Thyroid gland (tissue), 4 donors: Measurements from ENCODE around the gene SHANK3. TPM values are rescaled to one million over a fixed set of nuclear protein-coding genes. Genes with fewer than 3 reads are reported as not detected.

Experiments used
- DNase-seq, 2 donors: peaks; one replicate each; pipeline ENCODE4 v3.0.0-alpha.2; 2019
- H3K27ac ChIP-seq, 3 donors: fragments of 200-600 bp; sonication (generic); 1 replicate in 2 of 3; 2 replicates in 1 of 3; pipeline ENCODE4 v1.5.1; 2016 to 2019; ENCODE audit warnings: mild to moderate bottlenecking in 1 of 3, moderate library complexity in 1 of 3
- H3K27me3 ChIP-seq: fragments of 200-600 bp; sonication (generic); one replicate; pipeline ENCODE4 v1.5.1; 2019
- H3K36me3 ChIP-seq, 2 donors: fragments of 200-600 bp; sonication (generic); one replicate each; pipeline ENCODE4 v1.5.1; 2016 to 2019
- H3K4me1 ChIP-seq, 2 donors: fragments of 200-600 bp; sonication (generic); one replicate each; pipeline ENCODE4 v1.5.1; 2017 to 2019
- H3K4me3 ChIP-seq, 3 donors: fragments of 200-600 bp; sonication (generic); replicated peaks in 1 of 3; 1 replicate in 2 of 3; 2 replicates in 1 of 3; pipeline ENCODE4 v1.5.1; 2016; ENCODE audit warnings: mild to moderate bottlenecking in 1 of 3
- H3K9me3 ChIP-seq: fragments of 200-600 bp; sonication (generic); one replicate; pipeline ENCODE4 v1.5.1; 2017
- POLR2A ChIP-seq, 2 donors: fragments of 450-650 bp; IDR thresholded peaks; one replicate each; pipeline ENCODE4 v1.6.1; 2017; ENCODE audit warnings: antibody characterized with exemption in 2 of 2, mild to moderate bottlenecking in 2 of 2, moderate library complexity in 1 of 2
- WGBS, 2 donors: methylation state at CpG; one replicate each; pipeline ENCODE4 v1.1.5; 2017; 5-methylcytosine and 5-hydroxymethylcytosine counted together
- intact Hi-C: fragments of 100-400 bp; cut with DNase I; formaldehyde crosslinking; loops from one replicate; pipeline ENCODE4 v1.15.1; 2023
- total RNA-seq, 4 donors: library from RNA; depleted of rRNA; stranded (reverse); fragments of >200 nt; gene quantifications; one replicate each; pipeline ENCODE4 v1.2.3, GENCODE V29; 2016
- TF ChIP-seq, protein P1 (sequence below), 6 experiments: fragments of 200-600 bp in 3 of 6; fragments of 450-650 bp in 3 of 6; sonication (generic) in 3 of 6; IDR thresholded peaks; one replicate each; pipeline ENCODE4 v1.5.1; 2016 to 2019; ENCODE audit warnings: antibody characterized with exemption in 6 of 6, mild to moderate bottlenecking in 2 of 6, inconsistent platforms in 1 of 6, moderate library complexity in 1 of 6

The SHANK3 gene
- total RNA-seq, 4 donors from 2014 or later, result 11.5 to 23.0 (median 17.7) TPM

DNA sequence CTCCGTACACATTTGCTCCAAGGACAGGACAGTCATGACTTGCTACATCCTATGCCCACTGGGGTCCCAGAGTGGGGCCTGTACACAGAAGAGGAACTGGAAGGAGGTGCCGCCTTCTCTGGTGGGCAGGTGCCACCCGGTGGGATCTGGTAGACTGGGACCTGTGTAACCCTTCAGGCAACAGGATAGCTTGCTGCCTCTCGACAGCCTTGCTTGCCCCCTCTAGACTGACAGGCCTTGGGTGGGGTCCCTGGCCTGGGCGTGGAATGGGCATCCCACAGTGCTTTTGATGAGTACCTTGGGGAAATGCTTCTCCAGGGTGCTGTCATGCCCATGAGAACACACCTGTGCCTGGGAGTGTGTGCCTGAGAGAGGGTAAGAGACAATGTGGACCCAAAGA is 15.8 kb downstream of the SHANK3 start:
- Histone ChIP-seq H3K36me3 (no peaks in the 10 kb centered on the region), H3K27ac (no peak overlapping the region), H3K27me3 (no peaks in the 10 kb centered on the region), H3K4me1 (no peaks in the 10 kb centered on the region), H3K9me3 (no peaks in the 10 kb centered on the region), H3K4me3 (no peak overlapping the region)
- TF ChIP-seq, protein P1, sequence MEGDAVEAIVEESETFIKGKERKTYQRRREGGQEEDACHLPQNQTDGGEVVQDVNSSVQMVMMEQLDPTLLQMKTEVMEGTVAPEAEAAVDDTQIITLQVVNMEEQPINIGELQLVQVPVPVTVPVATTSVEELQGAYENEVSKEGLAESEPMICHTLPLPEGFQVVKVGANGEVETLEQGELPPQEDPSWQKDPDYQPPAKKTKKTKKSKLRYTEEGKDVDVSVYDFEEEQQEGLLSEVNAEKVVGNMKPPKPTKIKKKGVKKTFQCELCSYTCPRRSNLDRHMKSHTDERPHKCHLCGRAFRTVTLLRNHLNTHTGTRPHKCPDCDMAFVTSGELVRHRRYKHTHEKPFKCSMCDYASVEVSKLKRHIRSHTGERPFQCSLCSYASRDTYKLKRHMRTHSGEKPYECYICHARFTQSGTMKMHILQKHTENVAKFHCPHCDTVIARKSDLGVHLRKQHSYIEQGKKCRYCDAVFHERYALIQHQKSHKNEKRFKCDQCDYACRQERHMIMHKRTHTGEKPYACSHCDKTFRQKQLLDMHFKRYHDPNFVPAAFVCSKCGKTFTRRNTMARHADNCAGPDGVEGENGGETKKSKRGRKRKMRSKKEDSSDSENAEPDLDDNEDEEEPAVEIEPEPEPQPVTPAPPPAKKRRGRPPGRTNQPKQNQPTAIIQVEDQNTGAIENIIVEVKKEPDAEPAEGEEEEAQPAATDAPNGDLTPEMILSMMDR (IDR thresholded peaks at IDR 0.05), result no peak
- TF ChIP-seq POLR2A (IDR thresholded peaks at IDR 0.05), result no peak
- intact Hi-C loops, result no loop called here
- WGBS, 2 donors, result 93 to 100% methylated on average over 4 to 5 of the region's 5 CpGs
- DNase-seq, result no peak

DNA sequence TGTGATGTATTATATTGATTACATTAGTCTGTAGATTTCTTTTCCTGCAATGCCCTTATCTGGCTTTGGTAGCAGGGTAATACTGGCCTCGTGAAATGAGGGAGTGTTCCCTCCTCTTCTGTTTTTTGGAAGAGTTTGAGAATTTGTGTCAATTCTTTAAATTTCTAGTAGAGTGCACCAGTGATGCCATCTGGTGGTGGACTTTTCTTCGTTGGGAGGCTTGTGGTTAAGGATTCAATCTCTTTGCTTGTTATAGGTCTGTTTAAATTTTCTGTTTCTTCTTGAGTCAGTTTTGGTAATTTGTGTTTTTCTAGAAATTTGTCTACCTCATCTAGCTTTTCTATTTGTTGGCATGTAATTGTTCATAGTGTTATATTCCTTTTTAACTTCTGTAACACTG is 18.9 kb downstream of the SHANK3 start:
- WGBS, 2 donors, result 20 to 24% methylated on average over 2 of the region's 2 CpGs

DNA sequence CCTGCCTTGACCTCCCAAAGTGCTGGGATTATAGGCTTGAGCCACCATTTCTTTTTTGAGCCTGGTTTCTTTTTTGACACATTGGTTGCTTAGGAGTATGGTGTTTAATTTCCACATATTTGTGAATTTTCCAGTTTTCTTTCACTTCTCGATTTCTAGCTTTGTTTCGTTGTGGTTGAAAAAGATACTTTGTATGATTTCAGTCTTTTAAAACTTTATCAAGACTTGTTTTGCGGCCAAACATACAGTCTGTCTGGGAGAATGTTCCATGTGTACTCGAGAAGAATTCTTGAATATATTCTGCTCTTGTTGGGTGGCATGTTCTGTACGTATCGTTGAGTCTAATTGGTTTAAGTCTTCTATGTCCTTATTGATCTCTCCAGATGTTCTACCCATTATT is 20.8 kb downstream of the SHANK3 start:
- Histone ChIP-seq H3K9me3 (no peaks in the 10 kb centered on the region), H3K4me1 (peaks cover 14 to 15% of the 10 kb centered on the region in 2 donors), H3K36me3 (no peaks in the 10 kb centered on the region), H3K27me3 (no peaks in the 10 kb centered on the region), H3K27ac (no peak overlapping the region), H3K4me3 (no peak overlapping the region)
- no peak for DNase-seq
- intact Hi-C loops, result no loop called here
- WGBS, 2 donors, result 84 to 90% methylated on average over 6 of the region's 6 CpGs
- no peak for TF ChIP-seq POLR2A (IDR thresholded peaks at IDR 0.05)
- TF ChIP-seq, protein P1 (IDR thresholded peaks at IDR 0.05), result no peak

More for the DNA sequence above, 18.9 kb downstream of the SHANK3 start:
- Histone ChIP-seq H3K4me1 (peaks cover 0 to under 1% of the 10 kb centered on the region in 2 donors), H3K27ac (no peak overlapping the region), H3K4me3 (no peak overlapping the region), H3K9me3 (no peaks in the 10 kb centered on the region), H3K27me3 (no peaks in the 10 kb centered on the region), H3K36me3 (no peaks in the 10 kb centered on the region)
- intact Hi-C loops, result no loop called here
- peak in 1 of 2 donors; percentile 8 for DNase-seq
- TF ChIP-seq, protein P1 (IDR thresholded peaks at IDR 0.05), result peak in 4 of 6 experiments; percentile 24 to 28 (median 28)
- no peak for TF ChIP-seq POLR2A (IDR thresholded peaks at IDR 0.05)

DNA sequence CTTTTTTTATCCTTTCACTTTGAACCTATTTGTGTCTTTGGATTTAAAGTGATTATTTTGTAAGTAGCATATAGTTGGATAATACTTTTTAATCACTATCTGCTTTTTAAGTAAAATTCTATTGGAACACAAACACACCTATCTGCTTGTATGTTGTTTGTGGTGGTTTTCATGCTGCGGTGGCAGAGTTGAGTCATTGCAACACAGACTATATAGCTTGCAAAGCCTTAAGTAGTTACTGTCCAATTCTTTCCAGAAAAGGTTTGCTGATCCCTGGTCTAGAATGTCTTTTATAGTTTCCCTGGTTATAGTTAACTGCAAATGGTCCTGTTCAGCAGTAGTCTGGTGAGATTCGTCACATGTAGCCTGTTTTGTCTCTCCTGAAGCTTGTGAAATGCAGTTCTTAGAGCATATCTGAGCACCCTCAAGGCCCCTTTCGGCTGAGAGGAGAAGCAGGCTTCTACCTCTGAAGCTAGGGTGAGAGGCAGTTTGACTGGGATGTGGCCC is 21.5 kb downstream of the SHANK3 start:
- Histone ChIP-seq H3K27ac (no peak overlapping the region), H3K27me3 (no peaks in the 10 kb centered on the region), H3K36me3 (no peaks in the 10 kb centered on the region), H3K4me3 (no peak overlapping the region), H3K9me3 (no peaks in the 10 kb centered on the region), H3K4me1 (peaks cover 14 to 15% of the 10 kb centered on the region in 2 donors)
- TF ChIP-seq POLR2A (IDR thresholded peaks at IDR 0.05), result no peak
- TF ChIP-seq, protein P1 (IDR thresholded peaks at IDR 0.05), result no peak
- no peak for DNase-seq
- 59 to 79% methylated on average over 3 of the region's 3 CpGs for WGBS, 2 donors
- intact Hi-C loops, result no loop called here

DNA sequence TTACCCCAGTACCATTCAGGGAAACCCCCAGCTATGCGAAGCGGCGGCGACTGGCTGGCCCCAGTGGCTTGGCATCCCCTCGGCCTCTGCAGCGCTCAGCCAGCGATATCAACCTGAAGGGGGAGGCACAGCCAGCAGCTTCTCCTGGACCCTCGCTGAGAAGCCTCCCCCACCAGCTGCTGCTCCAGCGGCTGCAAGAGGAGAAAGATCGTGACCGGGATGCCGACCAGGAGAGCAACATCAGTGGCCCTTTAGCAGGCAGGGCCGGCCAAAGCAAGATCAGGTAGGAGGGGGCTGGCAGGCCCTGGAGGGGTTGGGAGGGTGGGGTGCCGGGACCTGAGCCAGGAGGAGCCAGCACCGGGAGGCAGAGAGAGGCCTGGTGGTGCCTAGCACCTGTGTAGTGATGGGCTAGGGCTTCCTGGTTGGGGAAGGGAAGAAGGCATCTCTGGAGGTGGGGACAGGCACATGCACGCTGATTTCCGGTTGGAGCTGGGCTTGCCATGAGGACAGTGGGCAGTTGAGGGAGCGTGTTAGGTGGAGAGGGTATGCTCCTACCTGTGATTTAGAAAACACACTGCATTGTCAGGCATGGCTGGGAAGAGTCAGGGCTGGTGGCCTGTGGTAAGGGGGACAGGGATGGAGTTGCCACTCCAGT is 22.3 kb downstream of the SHANK3 start:
- H3K4me1 ChIP-seq, result peaks cover 15 to 18% of the 10 kb centered on the region in 2 donors
- WGBS, 2 donors, result 75 to 89% methylated on average over 16 of the region's 18 CpGs
- H3K27me3 ChIP-seq, result no peaks in the 10 kb centered on the region
- H3K36me3 ChIP-seq, result no peaks in the 10 kb centered on the region
- H3K27ac ChIP-seq, result no peak overlapping the region
- no peak for DNase-seq
- H3K4me3 ChIP-seq, result no peak overlapping the region
- H3K9me3 ChIP-seq, result no peaks in the 10 kb centered on the region
- TF ChIP-seq, protein P1 (IDR thresholded peaks at IDR 0.05), result no peak
- no peak for TF ChIP-seq POLR2A (IDR thresholded peaks at IDR 0.05)
- intact Hi-C loops, result no loop called here
